Activated CD8-positive, alpha-beta memory T cell treated with anti-CD3 and anti-CD28 coated beads, Interleukin-2, amount 50 U/mL, for 24 hours (primary cell): ENCODE data around the gene BAG1.

Experiments used
- DNase-seq: peaks from one replicate; pipeline ENCODE4 v3.0.0-alpha.2; 2020; ENCODE audit errors: extremely low read depth

The BAG1 gene

DNA sequence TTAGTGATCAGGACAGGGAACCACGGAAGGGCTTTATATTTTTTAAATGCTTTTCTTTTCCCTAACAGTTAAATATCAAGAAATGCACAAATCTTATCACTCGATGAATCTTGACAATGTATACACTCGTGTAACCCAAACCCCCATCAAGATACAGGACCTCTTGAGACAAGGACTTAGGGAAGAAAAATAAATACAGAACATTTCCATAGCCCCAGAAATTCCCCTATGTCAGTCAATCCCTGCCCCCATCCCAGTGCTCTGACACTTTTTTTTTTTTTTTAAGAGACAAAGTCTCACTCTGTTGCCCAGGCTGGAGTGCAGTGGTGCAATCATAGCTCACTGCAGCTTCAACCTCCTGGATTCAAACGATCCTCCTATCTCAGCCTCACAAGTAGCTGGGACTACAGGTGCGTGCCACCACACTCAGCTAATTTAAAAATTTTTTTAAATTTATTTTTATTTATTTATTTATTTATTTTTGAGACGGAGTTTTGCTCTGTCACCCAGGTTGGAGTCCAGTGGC lies 21.8 kb downstream of the BAG1 start:
- no peak for DNase-seq

- DNase-seq: no peak
These were observed 23.2 kb downstream of the BAG1 start for GRCh38 chr9:33241298-33241697.

- no peak for DNase-seq
These were observed 24.6 kb downstream of the BAG1 start, which contains the start of gene SPINK4 for GRCh38 chr9:33239921-33240320. Gene SPINK4 (plus strand): TSS chr9:33240167. CDS start chr9:33240209, 42 bp downstream.

DNA sequence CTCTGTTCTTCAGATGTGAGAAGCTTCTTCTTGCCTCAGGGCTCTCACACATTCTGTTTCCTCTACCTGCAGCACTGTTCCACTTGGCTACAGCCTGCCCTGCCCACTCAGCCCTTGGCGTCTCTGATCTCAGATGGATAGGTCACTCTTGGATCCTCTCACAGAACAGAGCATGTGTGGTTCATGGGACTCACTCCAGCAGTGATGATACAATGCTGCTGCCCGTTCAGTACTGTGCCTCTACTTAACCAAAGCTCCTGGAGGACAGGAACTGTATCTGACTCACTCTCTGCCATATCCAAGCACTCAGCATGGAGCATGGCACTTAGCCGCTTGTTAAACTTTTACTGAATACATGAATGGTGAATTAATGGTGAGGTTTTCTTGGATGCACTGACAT lies 27.9 kb downstream of the BAG1 start:
- no peak for DNase-seq

DNA sequence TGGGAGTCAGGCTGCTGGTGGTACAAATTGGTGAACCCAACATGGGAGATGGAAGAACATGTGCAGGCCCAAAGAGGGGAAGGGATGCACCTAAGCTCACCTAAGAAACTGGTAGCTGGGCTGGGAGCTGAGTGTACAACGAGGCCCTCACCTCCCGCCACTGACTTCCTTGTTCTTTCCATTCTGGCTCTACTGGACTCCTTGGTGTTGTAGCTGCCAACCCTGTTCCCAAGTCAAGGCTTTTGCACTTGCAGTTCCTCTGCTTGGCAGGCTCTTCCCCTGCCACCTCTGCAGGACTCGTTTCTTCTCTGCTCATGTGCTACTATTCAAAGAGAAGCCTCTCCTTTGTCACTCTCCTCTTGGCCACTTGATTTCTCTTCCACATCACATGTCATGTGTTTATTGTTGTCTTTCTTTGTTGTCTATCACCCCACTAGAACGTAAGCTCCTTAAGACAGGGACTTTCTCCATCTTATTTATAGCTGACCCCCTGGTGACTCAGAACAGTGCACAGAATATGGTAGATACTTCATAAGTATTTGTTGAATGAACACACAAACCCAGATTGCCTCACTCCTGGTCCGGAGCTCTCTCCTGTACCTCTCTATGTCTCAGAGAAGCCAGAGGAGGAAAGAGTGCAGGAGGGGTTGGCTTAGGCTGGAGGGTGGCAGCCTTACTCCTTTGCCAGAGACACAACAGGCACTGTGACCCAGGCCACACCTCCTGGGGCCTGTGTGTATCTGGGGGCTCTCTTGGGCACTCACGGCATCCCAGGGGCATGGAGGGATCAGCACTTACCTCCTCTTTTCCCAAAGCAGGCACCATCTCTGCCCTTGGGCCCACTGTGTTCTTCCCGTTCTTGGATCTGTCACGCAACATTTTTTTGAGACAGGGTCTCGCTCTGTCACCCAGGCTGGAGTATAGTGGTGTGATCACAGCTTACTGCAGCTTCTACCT lies 29.7 kb downstream of the BAG1 start:
- no peak for DNase-seq

DNA sequence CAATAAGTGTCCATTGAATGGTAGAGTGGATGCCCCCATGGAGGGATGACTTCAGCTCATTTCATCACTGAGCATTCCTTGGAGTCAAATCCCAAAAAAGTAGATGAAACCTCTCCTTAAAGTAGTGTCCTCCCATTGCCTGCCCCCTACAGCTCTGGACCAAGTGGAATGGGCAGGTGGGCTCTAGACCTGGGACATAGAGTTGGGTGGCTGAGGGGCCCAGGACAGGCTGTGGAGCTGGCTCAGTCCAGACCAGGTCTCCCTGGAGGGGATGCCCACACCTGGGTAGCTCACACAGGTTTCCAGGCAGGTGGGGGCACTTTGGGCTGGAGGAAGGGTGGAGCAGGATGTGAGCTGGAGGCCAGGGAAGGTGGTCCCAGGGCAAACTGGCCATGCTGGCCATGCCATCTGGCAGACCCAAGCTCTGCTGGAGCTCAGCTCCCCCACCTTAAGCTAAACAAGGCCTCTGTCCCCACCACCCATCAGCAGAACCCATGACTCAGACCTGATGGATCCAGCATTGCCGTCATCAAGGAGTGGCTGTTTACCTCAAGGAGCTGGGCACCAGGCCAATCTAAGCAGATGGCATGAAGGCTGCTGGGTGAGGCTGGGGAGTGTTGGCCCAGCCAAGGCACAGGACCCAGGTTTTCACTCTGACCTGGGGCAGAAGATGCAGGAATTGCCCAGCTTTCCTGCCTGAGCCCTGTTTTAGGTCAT lies 30.7 kb downstream of the BAG1 start:
- DNase-seq: no peak

- DNase-seq: no peak
These were observed 31.7 kb downstream of the BAG1 start for GRCh38 chr9:33232815-33233214.

DNA sequence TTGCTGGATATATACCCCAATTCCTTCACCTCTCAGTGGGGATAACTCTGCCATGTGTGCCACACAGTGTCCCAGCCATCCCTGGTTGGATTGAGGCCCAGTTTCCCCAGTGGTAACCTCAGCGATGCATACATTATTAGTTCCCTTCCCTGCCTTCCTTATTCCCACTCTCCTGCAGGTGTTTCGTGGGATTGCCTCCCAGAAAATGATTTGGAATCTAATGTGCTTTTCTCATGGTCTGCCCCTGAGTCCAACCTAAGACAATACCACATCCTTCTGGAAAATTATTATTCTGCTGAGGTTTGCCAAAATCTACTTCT lies 32.9 kb downstream of the BAG1 start:
- DNase-seq: no peak

DNA sequence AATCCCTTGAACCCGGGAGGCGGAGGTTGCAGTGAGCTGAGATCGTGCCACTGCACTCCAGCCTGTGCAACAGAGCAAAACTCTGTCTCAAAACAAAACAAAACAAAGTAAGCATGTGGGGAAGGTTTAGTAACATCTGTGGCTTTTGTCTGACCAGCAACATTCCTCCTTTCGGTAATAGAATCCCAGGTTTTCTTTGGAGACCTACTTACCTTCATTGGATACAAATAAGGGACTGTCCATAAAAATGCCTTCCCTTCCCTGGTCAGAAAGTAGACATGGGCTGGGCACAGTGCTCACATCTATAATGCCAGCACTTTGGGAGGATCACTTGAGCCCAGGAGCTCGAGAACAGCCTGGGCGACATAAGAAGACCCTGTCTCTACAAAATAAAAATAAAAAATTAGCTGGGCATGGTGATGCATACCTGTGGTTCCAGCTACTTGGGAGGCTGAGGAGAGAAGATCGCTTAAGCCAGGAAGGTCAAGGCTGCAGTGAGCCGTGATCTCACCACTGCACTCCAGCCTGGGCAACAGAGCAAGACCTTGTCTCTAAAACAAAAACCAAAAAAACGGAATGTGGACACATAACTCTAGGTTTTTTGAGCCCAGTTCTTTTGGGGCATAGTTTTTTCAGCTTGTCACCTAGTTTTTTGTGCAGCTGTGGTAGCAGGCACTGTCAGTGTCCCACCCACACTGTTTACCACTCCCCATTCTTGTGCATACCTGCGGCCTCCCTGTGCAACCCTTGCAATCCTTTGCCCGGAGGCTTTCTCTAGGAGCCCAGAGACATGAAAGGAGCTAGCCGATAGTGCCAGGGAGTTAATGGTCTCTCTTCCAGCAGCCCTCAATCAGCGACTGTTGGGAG lies 33.5 kb downstream of the BAG1 start:
- no peak for DNase-seq

- DNase-seq: no peak
These were observed 35.0 kb downstream of the BAG1 start for GRCh38 chr9:33229359-33230114.

- DNase-seq: no peak
These were observed 35.9 kb downstream of the BAG1 start for GRCh38 chr9:33228606-33229005.

GRCh38 chr9:33227741-33228140 lies 36.8 kb downstream of the BAG1 start:
- no peak for DNase-seq

- no peak for DNase-seq
These were observed 37.5 kb downstream of the BAG1 start for GRCh38 chr9:33227008-33227398.

DNA sequence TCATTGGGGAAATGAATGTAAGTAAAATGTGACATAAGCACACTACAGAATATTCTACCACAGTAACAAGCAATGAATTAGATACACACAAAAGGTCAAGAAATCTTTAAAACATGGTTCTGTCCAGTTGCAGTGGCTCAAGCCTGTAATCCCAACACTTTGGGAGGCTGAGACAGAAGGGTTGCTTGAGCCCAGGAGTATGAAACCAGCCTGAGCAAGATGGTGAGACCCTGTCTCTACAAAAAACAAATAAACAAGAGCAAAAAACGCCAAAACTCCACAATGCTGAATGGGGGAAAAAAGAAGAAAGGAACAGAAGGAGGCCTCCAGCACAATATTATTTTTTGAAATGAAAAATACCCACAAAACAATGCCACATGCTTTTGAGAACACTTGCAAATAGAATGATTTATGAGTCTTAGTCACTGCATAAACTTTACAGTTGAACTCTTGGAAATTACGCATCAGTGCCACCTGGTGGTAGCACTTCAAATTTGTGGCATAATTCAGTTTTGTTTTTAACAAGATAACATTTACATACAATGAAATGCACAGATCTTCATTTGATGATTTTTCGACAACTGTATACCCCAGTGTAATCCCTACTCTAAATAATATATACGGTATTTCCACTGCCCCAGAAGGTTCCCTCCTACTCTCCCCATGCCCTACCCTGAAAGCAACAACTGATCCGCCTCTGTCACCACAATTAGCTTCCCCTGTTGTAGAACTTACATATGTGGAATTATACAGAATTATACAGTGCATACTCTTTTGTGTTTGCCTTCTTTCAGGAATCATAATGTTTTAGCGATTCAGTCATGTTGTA lies 39.0 kb downstream of the BAG1 start:
- peak; percentile 48 for DNase-seq

DNA sequence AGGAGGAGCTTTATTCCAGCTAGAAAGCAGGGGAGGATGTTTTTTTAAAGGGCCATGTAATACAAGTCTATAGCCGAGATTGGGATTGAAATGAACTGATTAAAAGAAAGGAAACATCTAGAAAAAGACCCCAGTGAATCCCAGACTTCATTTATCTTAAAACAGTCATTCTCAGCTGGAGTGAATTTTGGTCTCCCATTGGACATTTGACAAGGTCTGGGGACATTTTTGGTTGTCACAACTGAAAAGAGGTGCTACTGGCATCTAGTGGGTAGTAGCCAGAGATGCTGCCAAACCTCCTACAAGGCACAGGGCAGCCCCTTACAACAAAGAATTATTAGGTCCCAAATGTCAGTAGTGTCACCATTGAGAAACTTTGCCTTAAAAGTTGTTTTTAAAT lies 40.8 kb downstream of the BAG1 start:
- DNase-seq: no peak

GRCh38 chr9:33222031-33222430 lies 42.5 kb downstream of the BAG1 start:
- DNase-seq: no peak

DNA sequence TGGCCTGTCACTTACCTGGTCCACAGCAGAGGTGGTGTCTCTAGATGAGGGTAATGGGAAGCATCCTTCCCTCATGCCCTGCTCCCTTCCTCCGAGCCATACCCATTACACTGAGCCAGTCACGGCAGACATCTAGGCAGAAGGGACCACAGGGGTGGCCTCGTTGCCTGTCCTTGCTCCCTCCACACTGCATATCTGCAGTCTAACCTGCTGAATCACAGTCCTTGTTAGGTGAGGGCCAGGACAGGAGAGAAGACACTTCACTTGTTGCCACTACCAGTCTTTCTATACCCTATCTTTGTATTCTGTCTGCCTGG lies 43.0 kb downstream of the BAG1 start:
- DNase-seq: no peak

GRCh38 chr9:33220681-33221567 lies 43.6 kb downstream of the BAG1 start:
- no peak for DNase-seq

- DNase-seq: no peak
These were observed 52.7 kb downstream of the BAG1 start for GRCh38 chr9:33211695-33212393.
